OCI-LY7 (cell line): ENCODE measurements around the gene ERFE. TPM values are rescaled to one million over a fixed set of nuclear protein-coding genes. Genes with fewer than 3 reads are reported as not detected.

Source experiments
- BruUV-seq: library from RNA; stranded (reverse); fragments of 400-500 nt; replicated peaks from 2 replicates; lab custom pipeline; 2021; lab: Mats Ljungman, UMichigan
- CTCF ChIA-PET: fragments of 300-600 bp; sonication (Branson Sonifier 250); formaldehyde crosslinking; loops from one replicate; lab custom pipeline; 2022; ENCODE audit warnings: antibody characterized with exemption; ENCODE audit not compliant: unreplicated experiment; lab: Charles Lee
- POLR2A ChIA-PET: fragments of 300-600 bp; sonication (Branson Sonifier 250); formaldehyde crosslinking; loops from one replicate; lab custom pipeline; 2022; ENCODE audit warnings: antibody characterized with exemption; lab: Charles Lee
- DNase-seq: peaks from one replicate; pipeline ENCODE4 v3.0.0-alpha.2; 2015; ENCODE audit warnings: low spot score
- H2AFZ ChIP-seq: fragments of 200-600 bp; sonication (generic), shearing (Covaris generic); 2 replicates; pipeline ENCODE4 v1.6.1; 2014; ENCODE audit warnings: mild to moderate bottlenecking, antibody characterized with exemption, low read length, moderate library complexity
- H3K27ac ChIP-seq: fragments of 200-600 bp; sonication (generic); 2 replicates; pipeline ENCODE4 v1.5.1; 2014; ENCODE audit warnings: mixed run types, low read depth, mild to moderate bottlenecking, moderate library complexity, low read length, inconsistent platforms; ENCODE audit not compliant: poor library complexity, severe bottlenecking
- H3K36me3 ChIP-seq: fragments of 200-600 bp; sonication (generic); 2 replicates; pipeline ENCODE4 v1.6.1; 2014; ENCODE audit warnings: mild to moderate bottlenecking, antibody characterized with exemption, low read length, moderate library complexity, mixed read lengths; ENCODE audit not compliant: insufficient read depth
- H3K4me1 ChIP-seq: fragments of 200-600 bp; sonication (generic); 2 replicates; pipeline ENCODE4 v1.5.1; 2014; ENCODE audit warnings: mild to moderate bottlenecking, low read length; ENCODE audit not compliant: insufficient read depth, poor library complexity, severe bottlenecking
- H3K4me2 ChIP-seq: fragments of 200-600 bp; sonication (generic); 2 replicates; pipeline ENCODE4 v1.6.1; 2014; ENCODE audit warnings: mild to moderate bottlenecking, low read length
- H3K4me3 ChIP-seq: fragments of 200-600 bp; sonication (generic); 2 replicates; pipeline ENCODE4 v1.5.1; 2014; ENCODE audit warnings: mild to moderate bottlenecking, low read depth, low read length; ENCODE audit not compliant: poor library complexity, severe bottlenecking
- H3K79me2 ChIP-seq: fragments of 200-600 bp; sonication (generic); 2 replicates; pipeline ENCODE4 v1.6.1; 2016; ENCODE audit warnings: low read depth, mild to moderate bottlenecking, low read length, moderate library complexity, mixed read lengths; ENCODE audit not compliant: insufficient read depth
- H3K9me2 ChIP-seq: fragments of 200-600 bp; sonication (generic); 2 replicates; pipeline ENCODE4 v1.6.1; 2016; ENCODE audit warnings: mild to moderate bottlenecking, low read length, mixed read lengths; ENCODE audit not compliant: insufficient read depth
- H3K9me3 ChIP-seq: fragments of 200-600 bp; sonication (generic); 2 replicates; pipeline ENCODE4 v1.6.1; 2014; ENCODE audit warnings: mild to moderate bottlenecking, mixed run types, low read length, mixed read lengths
- H4K20me1 ChIP-seq: fragments of 200-600 bp; sonication (generic); 2 replicates; pipeline ENCODE4 v1.6.1; 2014; ENCODE audit warnings: mild to moderate bottlenecking, antibody characterized with exemption, low read length, moderate library complexity, mixed read lengths; ENCODE audit not compliant: insufficient read depth
- EZH2phosphoT487 ChIP-seq: fragments of 200-600 bp; sonication (generic); IDR thresholded peaks from 2 replicates; pipeline ENCODE4 v1.6.1; 2018; ENCODE audit warnings: low read depth, borderline replicate concordance, mild to moderate bottlenecking, mixed run types, antibody characterized with exemption, low read length, moderate library complexity, mixed read lengths
- intact Hi-C: fragments of 100-400 bp; cut with micrococcal nuclease; formaldehyde crosslinking; loops from one replicate; pipeline ENCODE4 v1.10.0; 2022; ENCODE audit not compliant: unreplicated experiment
- total RNA-seq, 2 experiments: library from RNA; depleted of rRNA in 1 of 2; stranded (reverse); fragments of >200 nt in 1 of 2; shearing (Covaris generic) in 1 of 2; gene quantifications; 2 replicates each; pipeline ENCODE4 v1.2.3, GENCODE V29; 2014 to 2022
- TF ChIP-seq, protein P1 (sequence below): fragments of 200-600 bp; sonication (generic); conservative IDR thresholded peaks from 2 replicates; pipeline ENCODE4 v1.5.1; 2014; ENCODE audit warnings: mild to moderate bottlenecking, antibody characterized with exemption, low read length, moderate library complexity, mixed read lengths

ERFE gene
- total RNA-seq, 2 experiments from 2014 or later: 8.2 to 10.2 TPM

DNA sequence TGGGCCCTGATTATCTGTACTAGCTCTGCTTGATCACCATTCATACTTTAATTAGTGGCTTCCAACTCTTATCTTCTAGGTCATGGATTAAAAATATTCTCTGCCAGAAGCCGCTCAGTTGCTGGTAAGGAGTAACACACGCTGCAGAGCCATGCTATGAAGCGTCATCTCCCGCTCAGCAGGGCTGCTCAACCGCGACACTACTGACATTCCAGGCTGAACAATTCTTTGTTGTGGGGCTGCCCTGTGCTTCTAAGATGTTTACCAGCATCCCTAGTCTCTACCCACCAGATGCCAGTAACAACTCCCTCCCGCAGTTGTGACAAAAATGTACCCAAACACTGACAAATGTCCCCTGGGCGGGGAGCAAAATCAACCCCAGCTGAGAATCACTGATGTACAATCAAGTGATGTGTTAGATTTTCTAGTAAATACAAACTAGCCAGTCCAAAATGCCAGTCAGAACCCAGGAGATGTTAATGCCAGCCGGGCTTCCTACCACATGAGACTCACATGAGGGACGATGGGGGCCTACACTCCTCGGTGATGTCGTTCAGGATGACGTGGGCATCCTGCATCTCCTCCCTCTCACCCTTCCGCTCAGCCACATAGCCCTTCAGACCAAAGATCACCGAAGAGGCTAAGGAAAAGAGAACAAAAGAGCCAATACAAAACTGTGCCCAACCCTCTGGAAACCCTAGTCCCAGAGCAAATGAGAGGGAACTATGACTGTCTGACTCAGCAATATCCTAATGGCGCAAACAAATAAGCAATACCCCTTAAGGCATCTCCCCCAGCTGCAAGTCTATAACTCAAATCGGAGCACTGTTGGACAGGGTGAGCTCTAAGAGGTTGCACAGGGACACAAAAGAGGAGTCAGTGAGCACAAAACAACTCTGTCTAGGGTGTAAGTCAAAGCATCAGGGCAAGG is 29.1 kb downstream of the ERFE start:
- no peak for TF ChIP-seq EZH2phosphoT487
- Histone ChIP-seq H3K9me3 (no peaks in the 10 kb centered on the region), H3K9me2 (no peaks in the 10 kb centered on the region), H3K27ac (no peak overlapping the region), H3K4me3 (no peak overlapping the region), H3K4me1 (no peaks in the 10 kb centered on the region), H3K79me2 (no peaks in the 10 kb centered on the region), H3K4me2 (no peak overlapping the region), H2AFZ (no peak overlapping the region), H4K20me1 (no peaks in the 10 kb centered on the region), H3K36me3 (peaks cover 90% of the 10 kb centered on the region)
- no peak for DNase-seq
- CTCF ChIA-PET: no interaction called here
- POLR2A ChIA-PET: interaction anchor here (1.4 to 1.8 kb wide), 3 partner anchors 10 to 16 kb away, joined by 4 to 7 read pairs (median 4); no protein-coding TSS in a partner anchor
- intact Hi-C loops: no loop called here
- no TSS peak for BruUV-seq

DNA sequence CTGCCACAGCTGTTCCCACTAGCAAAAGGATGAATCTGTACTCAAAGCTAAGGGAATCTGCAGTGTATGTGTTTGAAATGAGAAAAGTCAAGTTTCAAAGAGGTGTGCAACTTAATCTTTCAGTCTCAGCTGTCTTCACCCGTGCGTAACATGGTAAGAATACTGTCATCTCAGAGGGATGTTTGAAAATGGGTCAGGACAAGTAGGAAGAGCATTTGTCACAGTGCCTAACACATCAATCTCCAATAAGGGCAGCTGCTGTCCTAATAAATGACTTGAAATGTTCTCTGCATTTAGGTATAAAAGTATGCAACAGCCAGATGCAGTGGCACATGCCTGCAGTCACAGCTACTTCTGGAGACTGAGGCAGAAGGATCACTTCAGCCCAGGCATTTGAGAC is 31.7 kb downstream of the ERFE start:
- Histone ChIP-seq H3K9me2 (no peaks in the 10 kb centered on the region), H3K4me2 (no peak overlapping the region), H3K27ac (no peak overlapping the region), H3K4me3 (no peak overlapping the region), H4K20me1 (peaks cover 2% of the 10 kb centered on the region; the same call in 1 of the 2 replicates), H3K36me3 (peaks cover 91% of the 10 kb centered on the region), H3K9me3 (no peaks in the 10 kb centered on the region), H2AFZ (no peak overlapping the region), H3K4me1 (no peaks in the 10 kb centered on the region), H3K79me2 (peaks cover 6% of the 10 kb centered on the region)
- ChIA-PET CTCF (no interaction called here), POLR2A (interaction anchor here (0.6 kb wide), 1 partner anchor 92 kb away, joined by 3 read pairs; no protein-coding TSS in a partner anchor)
- DNase-seq: no peak
- BruUV-seq: no TSS peak
- intact Hi-C loops: no loop called here
- TF ChIP-seq, protein P1, sequence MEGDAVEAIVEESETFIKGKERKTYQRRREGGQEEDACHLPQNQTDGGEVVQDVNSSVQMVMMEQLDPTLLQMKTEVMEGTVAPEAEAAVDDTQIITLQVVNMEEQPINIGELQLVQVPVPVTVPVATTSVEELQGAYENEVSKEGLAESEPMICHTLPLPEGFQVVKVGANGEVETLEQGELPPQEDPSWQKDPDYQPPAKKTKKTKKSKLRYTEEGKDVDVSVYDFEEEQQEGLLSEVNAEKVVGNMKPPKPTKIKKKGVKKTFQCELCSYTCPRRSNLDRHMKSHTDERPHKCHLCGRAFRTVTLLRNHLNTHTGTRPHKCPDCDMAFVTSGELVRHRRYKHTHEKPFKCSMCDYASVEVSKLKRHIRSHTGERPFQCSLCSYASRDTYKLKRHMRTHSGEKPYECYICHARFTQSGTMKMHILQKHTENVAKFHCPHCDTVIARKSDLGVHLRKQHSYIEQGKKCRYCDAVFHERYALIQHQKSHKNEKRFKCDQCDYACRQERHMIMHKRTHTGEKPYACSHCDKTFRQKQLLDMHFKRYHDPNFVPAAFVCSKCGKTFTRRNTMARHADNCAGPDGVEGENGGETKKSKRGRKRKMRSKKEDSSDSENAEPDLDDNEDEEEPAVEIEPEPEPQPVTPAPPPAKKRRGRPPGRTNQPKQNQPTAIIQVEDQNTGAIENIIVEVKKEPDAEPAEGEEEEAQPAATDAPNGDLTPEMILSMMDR: no peak
- TF ChIP-seq EZH2phosphoT487: no peak

DNA sequence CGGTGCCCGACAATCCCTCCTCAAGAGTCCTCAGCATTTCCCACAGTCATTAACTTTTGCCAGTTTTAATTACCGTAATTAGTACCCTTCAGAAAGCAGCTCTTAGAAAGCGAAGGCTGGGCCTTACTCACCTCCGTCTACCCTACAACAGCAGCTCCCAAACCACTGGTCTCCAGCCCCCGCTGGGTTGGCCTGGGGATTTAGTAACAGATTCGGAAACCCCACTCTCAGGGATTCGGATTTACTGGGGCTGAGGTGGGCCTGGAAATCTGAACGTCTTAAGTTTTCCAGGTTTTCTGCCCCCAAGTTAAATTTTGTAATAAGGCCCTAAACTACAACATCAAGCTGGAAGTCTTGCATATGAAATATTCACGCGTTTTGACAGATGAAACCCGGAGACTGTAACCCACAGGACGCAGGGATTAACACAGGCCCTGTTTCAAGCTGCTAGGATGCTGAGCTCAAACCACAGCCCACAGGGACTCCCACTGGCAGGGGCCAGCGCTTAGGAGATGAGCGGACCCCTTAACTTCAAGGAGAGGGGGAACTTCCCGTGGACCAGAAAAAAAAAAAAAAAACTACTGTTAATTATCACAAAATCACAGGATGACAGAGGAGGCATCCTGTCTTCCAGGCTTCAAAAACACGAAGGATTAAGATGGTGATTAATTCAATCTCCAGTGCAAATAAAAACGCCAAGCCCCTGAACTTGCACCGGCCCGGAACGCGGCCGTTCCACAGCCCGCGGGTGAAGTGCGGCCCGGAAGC is 43.7 kb downstream of the ERFE start:
- Histone ChIP-seq H3K4me3 (peak overlapping the region; percentile 96), H3K4me2 (peak overlapping the region; percentile 97), H3K9me2 (no peaks in the 10 kb centered on the region), H3K36me3 (peaks cover 42% of the 10 kb centered on the region), H4K20me1 (peaks cover 42% of the 10 kb centered on the region), H3K4me1 (peaks cover 39% of the 10 kb centered on the region), H3K79me2 (peaks cover 56% of the 10 kb centered on the region), H2AFZ (peak overlapping the region; percentile 8; the same call in 1 of the 2 replicates), H3K27ac (peak overlapping the region; percentile 56), H3K9me3 (no peaks in the 10 kb centered on the region)
- CTCF ChIA-PET: interaction anchor here (0.8 kb wide), 1 partner anchor 14 kb away, joined by 3 read pairs; no protein-coding TSS in a partner anchor
- DNase-seq: peak; percentile 48
- intact Hi-C loops: no loop called here
- TF ChIP-seq, protein P1: no peak
- TF ChIP-seq EZH2phosphoT487: no peak
- POLR2A ChIA-PET: interaction anchor here (0.8 to 1.2 kb wide), 2 partner anchors 9 to 94 kb away, joined by 3 to 5 read pairs; no protein-coding TSS in a partner anchor
- BruUV-seq: no TSS peak
